A673 (cell line): ENCODE measurements around the gene RPS6KA2.

ENCODE experiments used
- CTCF ChIP-seq: fragments of 300-800, 200-600 bp; sonication (generic); conservative IDR thresholded peaks from 2 replicates; pipeline ENCODE4 v1.5.1; 2017; ENCODE audit warnings: low read depth, mild to moderate bottlenecking, antibody characterized with exemption, low read length, moderate library complexity, mixed read lengths
- EZH2 ChIP-seq: fragments of 200-600 bp; sonication (generic); IDR thresholded peaks from 2 replicates; pipeline ENCODE4 v1.6.1; 2017; ENCODE audit warnings: borderline replicate concordance, low read depth, mild to moderate bottlenecking, mixed read lengths, antibody characterized with exemption, low read length; ENCODE audit not compliant: poor library complexity, severe bottlenecking

GRCh38 chr6:166514196-166514595 is 112.9 kb downstream of the RPS6KA2 start:
- TF ChIP-seq CTCF = no peak
- no peak for TF ChIP-seq EZH2
